WTC11 (cell line): ENCODE measurements around the gene OSBPL6. TPM values are rescaled to one million over a fixed set of nuclear protein-coding genes. Genes with fewer than 3 reads are reported as not detected.

Experiments used
- ATAC-seq: fragments of 200-7000 bp; cut with Tn5 transposase; 2 replicates; pipeline ENCODE4 v1.10.0; 2021; ENCODE audit warnings: mild to moderate bottlenecking, moderate library complexity
- CTCF ChIA-PET: fragments of 300-600 bp; sonication (Branson Sonifier 250); formaldehyde crosslinking; loops from one replicate; lab custom pipeline; 2021; ENCODE audit warnings: antibody characterized with exemption; lab: Charles Lee
- POLR2A ChIA-PET: fragments of 350-600 bp; sonication (Branson Sonifier 250); formaldehyde crosslinking; loops from one replicate; lab custom pipeline; 2021; ENCODE audit warnings: antibody characterized with exemption; lab: Charles Lee
- DNase-seq: peaks from one replicate; pipeline ENCODE4 v3.0.0; 2021; ENCODE audit warnings: low spot score
- H3K27ac Mint-ChIP-seq: 2 replicates; pipeline ENCODE4 v1.8.0; 2021; ENCODE audit warnings: mixed read lengths
- H3K27me3 Mint-ChIP-seq: 2 replicates; pipeline ENCODE4 v1.8.0; 2021; ENCODE audit warnings: low read depth, mild to moderate bottlenecking, moderate library complexity, mixed read lengths
- H3K36me3 Mint-ChIP-seq: 2 replicates; pipeline ENCODE4 v1.8.0; 2021; ENCODE audit warnings: mixed read lengths
- H3K4me1 Mint-ChIP-seq: 2 replicates; pipeline ENCODE4 v1.8.0; 2022; ENCODE audit warnings: mixed read lengths
- H3K4me3 Mint-ChIP-seq: 2 replicates; pipeline ENCODE4 v1.8.0; 2021; ENCODE audit warnings: mild to moderate bottlenecking, moderate library complexity, mixed read lengths
- H3K9me3 Mint-ChIP-seq: 2 replicates; pipeline ENCODE4 v1.8.0; 2021; ENCODE audit warnings: mixed read lengths
- ATF6 ChIP-seq: sonication (generic); formaldehyde crosslinking; IDR thresholded peaks from 2 replicates; pipeline ENCODE4 v1.8.1; 2023; ENCODE audit warnings: mild to moderate bottlenecking, missing genetic modification reagents
- CREB1 ChIP-seq: sonication (generic); formaldehyde crosslinking; IDR thresholded peaks from 2 replicates; pipeline ENCODE4 v1.8.0; 2023; ENCODE audit warnings: mild to moderate bottlenecking, missing genetic modification reagents
- CREM ChIP-seq: sonication (generic); formaldehyde crosslinking; IDR thresholded peaks from 2 replicates; pipeline ENCODE4 v1.8.1; 2022; ENCODE audit warnings: mild to moderate bottlenecking, missing genetic modification reagents, moderate library complexity
- E2F1 ChIP-seq: sonication (generic); formaldehyde crosslinking; IDR thresholded peaks from 2 replicates; pipeline ENCODE4 v1.8.0; 2022; ENCODE audit warnings: mild to moderate bottlenecking, missing genetic modification reagents
- EMX1 ChIP-seq: fragments of 250-450 bp; sonication (Bioruptor Pico); IDR thresholded peaks from 2 replicates; pipeline ENCODE4 v1.8.0; 2021; ENCODE audit warnings: mild to moderate bottlenecking
- FOXK1 ChIP-seq: sonication (generic); formaldehyde crosslinking; IDR thresholded peaks from 2 replicates; pipeline ENCODE4 v1.8.0; 2022; ENCODE audit warnings: mild to moderate bottlenecking, moderate library complexity, missing genetic modification reagents
- GABPB1 ChIP-seq: sonication (generic); formaldehyde crosslinking; IDR thresholded peaks from 2 replicates; pipeline ENCODE4 v1.8.1; 2023; ENCODE audit warnings: mild to moderate bottlenecking, missing genetic modification reagents
- IRF1 ChIP-seq: sonication (generic); formaldehyde crosslinking; IDR thresholded peaks from 2 replicates; pipeline ENCODE4 v1.8.0; 2023; ENCODE audit warnings: missing genetic modification reagents
- JAZF1 ChIP-seq: fragments of 250-450 bp; sonication (Bioruptor Pico); IDR thresholded peaks from 2 replicates; pipeline ENCODE4 v1.9.0; 2021; ENCODE audit warnings: moderate library complexity, mild to moderate bottlenecking, inconsistent platforms
- MXD4 ChIP-seq: fragments of 250-450 bp; sonication (Bioruptor Pico); IDR thresholded peaks from 2 replicates; pipeline ENCODE4 v1.8.0; 2021; ENCODE audit warnings: mild to moderate bottlenecking, moderate library complexity, borderline replicate concordance
- NFE2L1 ChIP-seq: sonication (generic); formaldehyde crosslinking; IDR thresholded peaks from 2 replicates; pipeline ENCODE4 v1.8.1; 2023; ENCODE audit warnings: missing genetic modification reagents
- NFYB ChIP-seq: sonication (generic); formaldehyde crosslinking; conservative IDR thresholded peaks from 2 replicates; pipeline ENCODE4 v1.8.0; 2022; ENCODE audit warnings: low read depth, missing genetic modification reagents
- NR3C1 ChIP-seq: sonication (generic); formaldehyde crosslinking; conservative IDR thresholded peaks from 2 replicates; pipeline ENCODE4 v1.8.1; 2023; ENCODE audit warnings: low read depth, mild to moderate bottlenecking, missing genetic modification reagents
- RORB ChIP-seq: fragments of 250-450 bp; sonication (Bioruptor Pico); IDR thresholded peaks from 2 replicates; pipeline ENCODE4 v1.9.0; 2021; ENCODE audit warnings: mild to moderate bottlenecking
- ZBTB43 ChIP-seq: sonication (generic); formaldehyde crosslinking; IDR thresholded peaks from 2 replicates; pipeline ENCODE4 v1.8.1; 2023; ENCODE audit warnings: mild to moderate bottlenecking, missing genetic modification reagents
- ZMAT4 ChIP-seq: fragments of 250-450 bp; sonication (Bioruptor Pico); IDR thresholded peaks from 2 replicates; pipeline ENCODE4 v1.9.0; 2021; ENCODE audit warnings: mild to moderate bottlenecking
- ZNF121 ChIP-seq: sonication (generic); formaldehyde crosslinking; IDR thresholded peaks from 2 replicates; pipeline ENCODE4 v1.8.0; 2023; ENCODE audit warnings: missing genetic modification reagents
- ZNF138 ChIP-seq: sonication (generic); formaldehyde crosslinking; conservative IDR thresholded peaks from 2 replicates; pipeline ENCODE4 v1.8.1; 2022; ENCODE audit warnings: mild to moderate bottlenecking, moderate library complexity, missing genetic modification reagents
- ZNF263 ChIP-seq: sonication (generic); formaldehyde crosslinking; IDR thresholded peaks from 2 replicates; pipeline ENCODE4 v1.8.1; 2022; ENCODE audit warnings: low read depth, mild to moderate bottlenecking, moderate library complexity, missing genetic modification reagents
- ZNF532 ChIP-seq: fragments of 250-450 bp; sonication (Bioruptor Pico); IDR thresholded peaks from 2 replicates; pipeline ENCODE4 v1.9.0; 2021; ENCODE audit warnings: mild to moderate bottlenecking, borderline replicate concordance
- ZNF671 ChIP-seq: fragments of 250-450 bp; sonication (Bioruptor Pico); IDR thresholded peaks from 2 replicates; pipeline ENCODE4 v1.8.0; 2021; ENCODE audit warnings: mild to moderate bottlenecking
- total RNA-seq: library from RNA; stranded (reverse); gene quantifications from 3 replicates; pipeline ENCODE4 v1.2.3, GENCODE V29; 2021

The OSBPL6 gene
- total RNA-seq, 1 experiment from 2014 or later = 9.2 TPM

- ATAC-seq = no peak
- DNase-seq = no peak
- ChIA-PET POLR2A (no interaction called here), CTCF (no interaction called here)
- Mint-ChIP-seq H3K4me1 (no peaks in the 10 kb centered on the region), H3K36me3 (no peaks in the 10 kb centered on the region), H3K4me3 (no peak overlapping the region), H3K27me3 (no peaks in the 10 kb centered on the region), H3K9me3 (no peaks in the 10 kb centered on the region), H3K27ac (no peak overlapping the region)
- TF ChIP-seq CREB1 (CRISPR knock-in tag) = no peak
- no peak for TF ChIP-seq IRF1 (CRISPR knock-in tag)
- TF ChIP-seq NFYB (CRISPR knock-in tag) = no peak
These were observed 180.6 kb downstream of the OSBPL6 start for GRCh38 chr2:178374865-178375264.

- Mint-ChIP-seq H3K36me3 (no peaks in the 10 kb centered on the region), H3K4me1 (no peaks in the 10 kb centered on the region), H3K9me3 (no peaks in the 10 kb centered on the region), H3K27me3 (no peaks in the 10 kb centered on the region), H3K27ac (no peak overlapping the region), H3K4me3 (no peak overlapping the region)
- POLR2A ChIA-PET = no interaction called here
- no peak for TF ChIP-seq ZNF263 (CRISPR knock-in tag)
- CTCF ChIA-PET = no interaction called here
- ATAC-seq = no peak
- no peak for DNase-seq
These were observed 182.7 kb downstream of the OSBPL6 start for GRCh38 chr2:178377046-178377445.

- Mint-ChIP-seq H3K4me3 (no peak overlapping the region), H3K27ac (no peak overlapping the region), H3K9me3 (no peaks in the 10 kb centered on the region), H3K4me1 (peaks cover 11% of the 10 kb centered on the region), H3K27me3 (no peaks in the 10 kb centered on the region), H3K36me3 (no peaks in the 10 kb centered on the region; the same call in 1 of the 2 replicates)
- DNase-seq (no peak), ATAC-seq (no peak)
- ChIA-PET CTCF (interaction anchor here (0.6 to 0.8 kb wide), 2 partner anchors 73 to 267 kb away, joined by 3 read pairs; no protein-coding TSS in a partner anchor), POLR2A (no interaction called here)
- no peak for TF ChIP-seq ZBTB43 (CRISPR knock-in tag)
- no peak for TF ChIP-seq NR3C1 (CRISPR knock-in tag)
- no peak for TF ChIP-seq ZNF671 (CRISPR knock-in tag)
- no peak for TF ChIP-seq JAZF1
- TF ChIP-seq CREM = no peak
- no peak for TF ChIP-seq E2F1
- no peak for TF ChIP-seq ZNF121 (CRISPR knock-in tag)
- TF ChIP-seq GABPB1 = no peak
- no peak for TF ChIP-seq ZMAT4 (CRISPR knock-in tag)
- TF ChIP-seq ATF6 (CRISPR knock-in tag) = no peak
- no peak for TF ChIP-seq MXD4 (CRISPR knock-in tag)
- no peak for TF ChIP-seq ZNF138 (CRISPR knock-in tag)
- TF ChIP-seq FOXK1 (CRISPR knock-in tag) = no peak
- TF ChIP-seq ZNF532 (CRISPR knock-in tag) = no peak
- TF ChIP-seq NFE2L1 = no peak
- TF ChIP-seq EMX1 (CRISPR knock-in tag) = no peak
- TF ChIP-seq RORB (CRISPR knock-in tag) = no peak
These were observed 185.1 kb downstream of the OSBPL6 start for GRCh38 chr2:178379162-178380004.
